ENCODE results near the gene CDH13.

DNA sequence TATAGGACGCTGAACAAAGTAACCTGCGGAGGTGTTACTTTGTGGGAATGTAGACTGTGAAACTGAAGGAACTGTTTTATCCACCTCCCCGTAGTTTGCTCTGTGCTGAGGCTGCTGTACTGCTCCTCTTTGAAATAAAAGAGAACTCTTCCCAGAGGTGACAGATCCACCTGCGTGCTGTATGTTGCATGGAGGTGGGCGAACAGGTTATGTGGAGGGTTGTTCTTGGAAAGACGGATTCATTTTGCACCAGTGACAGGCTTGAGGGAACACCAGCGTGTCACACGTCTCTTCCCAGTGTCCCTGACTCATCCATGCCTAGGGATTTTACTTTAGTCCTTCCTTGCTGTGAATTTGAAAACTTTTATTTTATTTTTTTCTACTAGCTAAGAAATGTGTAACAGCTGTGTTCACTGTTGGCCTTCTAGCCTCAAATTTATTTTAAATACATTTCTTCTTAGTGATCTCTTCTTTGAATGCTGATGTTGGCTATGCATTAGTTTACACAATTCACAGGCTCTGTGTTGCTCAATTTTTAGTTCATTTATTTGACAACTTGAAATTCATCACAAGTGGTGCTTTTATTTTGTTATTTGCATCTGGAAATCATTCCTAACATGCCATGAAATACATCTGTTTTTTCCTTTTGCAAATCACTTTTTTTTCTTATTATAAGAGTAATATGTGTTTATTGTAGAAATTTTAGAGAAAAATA is 512.4 kb downstream of the CDH13 start:
- TF ChIP-seq SRF (IDR thresholded peaks at IDR 0.05; ENCODE audit: low read depth, low read length) = no peak
- TF ChIP-seq POLR2A (IDR thresholded peaks at IDR 0.05; ENCODE audit: control extremely low read depth in 1 of 2, low read depth in 2 of 2, low read length in 2 of 2) = no peak
- TF ChIP-seq CEBPB (IDR thresholded peaks at IDR 0.05; ENCODE audit: low read depth, low read length) = no peak
- TF ChIP-seq EP300 (IDR thresholded peaks at IDR 0.05; ENCODE audit: borderline replicate concordance in 1 of 2, low read depth in 2 of 2, low read length in 2 of 2) = no peak
- TF ChIP-seq, protein P1, sequence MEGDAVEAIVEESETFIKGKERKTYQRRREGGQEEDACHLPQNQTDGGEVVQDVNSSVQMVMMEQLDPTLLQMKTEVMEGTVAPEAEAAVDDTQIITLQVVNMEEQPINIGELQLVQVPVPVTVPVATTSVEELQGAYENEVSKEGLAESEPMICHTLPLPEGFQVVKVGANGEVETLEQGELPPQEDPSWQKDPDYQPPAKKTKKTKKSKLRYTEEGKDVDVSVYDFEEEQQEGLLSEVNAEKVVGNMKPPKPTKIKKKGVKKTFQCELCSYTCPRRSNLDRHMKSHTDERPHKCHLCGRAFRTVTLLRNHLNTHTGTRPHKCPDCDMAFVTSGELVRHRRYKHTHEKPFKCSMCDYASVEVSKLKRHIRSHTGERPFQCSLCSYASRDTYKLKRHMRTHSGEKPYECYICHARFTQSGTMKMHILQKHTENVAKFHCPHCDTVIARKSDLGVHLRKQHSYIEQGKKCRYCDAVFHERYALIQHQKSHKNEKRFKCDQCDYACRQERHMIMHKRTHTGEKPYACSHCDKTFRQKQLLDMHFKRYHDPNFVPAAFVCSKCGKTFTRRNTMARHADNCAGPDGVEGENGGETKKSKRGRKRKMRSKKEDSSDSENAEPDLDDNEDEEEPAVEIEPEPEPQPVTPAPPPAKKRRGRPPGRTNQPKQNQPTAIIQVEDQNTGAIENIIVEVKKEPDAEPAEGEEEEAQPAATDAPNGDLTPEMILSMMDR (IDR thresholded peaks at IDR 0.05; ENCODE audit: control extremely low read depth in 1 of 3, insufficient read depth in 1 of 3, low read depth in 1 of 3, low read length in 3 of 3) = no peak
